Measurements from ENCODE around the gene DEPDC5.

The DEPDC5 gene

GRCh38 chr22:31926969-31927368 is 173.2 kb downstream of the DEPDC5 start:
- DNase-seq (ENCODE audit: low spot score) = peak; percentile 54

GRCh38 chr22:31927562-31927961 is 173.7 kb downstream of the DEPDC5 start:
- no peak for DNase-seq (ENCODE audit: low spot score)

- no peak for DNase-seq (ENCODE audit: low spot score)
These were observed 175.5 kb downstream of the DEPDC5 start for GRCh38 chr22:31929167-31929930.

GRCh38 chr22:31932863-31933262 is 179.0 kb downstream of the DEPDC5 start:
- peak; percentile 20 for DNase-seq (ENCODE audit: low spot score)

- DNase-seq (ENCODE audit: low spot score) = peak; percentile 17
These were observed 179.6 kb downstream of the DEPDC5 start for GRCh38 chr22:31933406-31933805.

GRCh38 chr22:31933816-31934482 is 180.1 kb downstream of the DEPDC5 start:
- peak; percentile 27 for DNase-seq (ENCODE audit: low spot score)

GRCh38 chr22:31935961-31936635 is 182.3 kb downstream of the DEPDC5 start:
- peak; percentile 21 for DNase-seq (ENCODE audit: low spot score)

GRCh38 chr22:31937341-31937740 is 183.5 kb downstream of the DEPDC5 start:
- DNase-seq (ENCODE audit: low spot score) = no peak

- no peak for DNase-seq (ENCODE audit: low spot score)
These were observed 184.5 kb downstream of the DEPDC5 start for GRCh38 chr22:31938296-31938695.

GRCh38 chr22:31940506-31940905 is 186.7 kb downstream of the DEPDC5 start:
- DNase-seq (ENCODE audit: low spot score) = no peak

- DNase-seq (ENCODE audit: low spot score) = no peak
These were observed 188.3 kb downstream of the DEPDC5 start for GRCh38 chr22:31942091-31942490.

- no peak for DNase-seq (ENCODE audit: low spot score)
These were observed 189.6 kb downstream of the DEPDC5 start for GRCh38 chr22:31943206-31943977.

- DNase-seq (ENCODE audit: low spot score) = peak; percentile 99
These were observed 190.3 kb downstream of the DEPDC5 start, which contains the start of gene YWHAH for GRCh38 chr22:31943978-31944699. TSS of gene YWHAH (plus strand) at chr22:31944535. CDS start at chr22:31944734, 199 bp downstream.

- DNase-seq (ENCODE audit: low spot score) = peak; percentile 66
These were observed 191.1 kb downstream of the DEPDC5 start for GRCh38 chr22:31944700-31945442.

GRCh38 chr22:31945443-31945855 is 191.6 kb downstream of the DEPDC5 start:
- DNase-seq (ENCODE audit: low spot score) = no peak

GRCh38 chr22:31945971-31946680 is 192.3 kb downstream of the DEPDC5 start:
- DNase-seq (ENCODE audit: low spot score) = no peak

- DNase-seq (ENCODE audit: low spot score) = no peak
These were observed 193.5 kb downstream of the DEPDC5 start for GRCh38 chr22:31947296-31947695.

GRCh38 chr22:31948002-31948401 is 194.2 kb downstream of the DEPDC5 start:
- DNase-seq (ENCODE audit: low spot score) = no peak

- peak; percentile 73 for DNase-seq (ENCODE audit: low spot score)
These were observed 196.4 kb downstream of the DEPDC5 start for GRCh38 chr22:31950226-31950625.
